GM12891 (cell line): ENCODE results near the gene RBM38.

Experiments used
- POLR2A ChIP-seq: IDR thresholded peaks from 2 replicates; pipeline ENCODE4 v1.6.1; 2011; ENCODE audit warnings: low read depth, low read length, control low read depth
- SPI1 ChIP-seq: IDR thresholded peaks from 2 replicates; pipeline ENCODE4 v1.6.1; 2011; ENCODE audit warnings: low read depth, low read length, control low read depth

DNA sequence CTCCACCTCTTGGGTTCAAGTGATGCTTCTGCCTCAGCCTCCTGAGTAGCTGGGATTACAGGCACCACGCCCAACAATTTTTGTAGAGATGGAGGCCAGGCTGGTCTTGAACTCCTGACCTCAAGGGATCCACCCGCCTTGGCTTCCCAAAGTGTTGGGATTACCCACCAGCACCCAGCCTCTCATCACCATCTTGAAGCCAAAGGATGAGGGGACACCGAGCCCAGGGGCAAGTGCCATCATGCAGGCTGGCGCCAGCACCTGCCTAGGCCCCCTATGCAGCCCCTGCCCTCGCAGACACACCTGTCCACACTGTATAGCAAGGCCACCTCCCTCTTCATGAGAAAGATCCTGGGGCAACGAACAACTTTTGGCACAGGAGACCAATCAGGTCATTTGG is 5.3 kb upstream of the RBM38 start:
- no peak for TF ChIP-seq POLR2A
- TF ChIP-seq SPI1: no peak
